SU-DHL-6 (cell line): ENCODE measurements around the gene CD72.

Experiments used
- CTCF ChIP-seq: fragments of 200-600 bp; sonication (generic); IDR thresholded peaks from one replicate; pipeline ENCODE4 v1.5.1; 2017; ENCODE audit warnings: antibody characterized with exemption, mild to moderate bottlenecking, low read length, moderate library complexity; ENCODE audit not compliant: insufficient read depth, poor library complexity, severe bottlenecking
- EZH2phosphoT487 ChIP-seq: fragments of 200-600 bp; sonication (generic), shearing (Covaris generic); conservative IDR thresholded peaks from 2 replicates; pipeline ENCODE4 v1.6.1; 2018; ENCODE audit warnings: mild to moderate bottlenecking, antibody characterized with exemption, low read length, moderate library complexity, mixed read lengths

GRCh38 chr9:35664531-35665470, 46.6 kb upstream of the CD72 start, which contains the start of gene ARHGEF39:
- peak; percentile 37 for TF ChIP-seq CTCF
- TF ChIP-seq EZH2phosphoT487 = no peak
